NCI-H1048 (cell line): ENCODE data around the gene GABBR2.

Source experiments
- DNase-seq: peaks from one replicate; lab custom pipeline; 2025; lab: John Stamatoyannopoulos, UW

Gene GABBR2

GRCh38 chr9:98255578-98256296 lies 453.0 kb downstream of the GABBR2 start, which contains the start of gene TBC1D2:
TBC1D2 (minus strand) TSS chr9:98255649; CDS start chr9:98255541, 108 bp downstream.
- DNase-seq: peak; percentile 82

- DNase-seq: no peak
These were observed 453.6 kb downstream of the GABBR2 start for GRCh38 chr9:98255061-98255577.

- DNase-seq: no peak
These were observed 454.3 kb downstream of the GABBR2 start for GRCh38 chr9:98254228-98255060.

DNA sequence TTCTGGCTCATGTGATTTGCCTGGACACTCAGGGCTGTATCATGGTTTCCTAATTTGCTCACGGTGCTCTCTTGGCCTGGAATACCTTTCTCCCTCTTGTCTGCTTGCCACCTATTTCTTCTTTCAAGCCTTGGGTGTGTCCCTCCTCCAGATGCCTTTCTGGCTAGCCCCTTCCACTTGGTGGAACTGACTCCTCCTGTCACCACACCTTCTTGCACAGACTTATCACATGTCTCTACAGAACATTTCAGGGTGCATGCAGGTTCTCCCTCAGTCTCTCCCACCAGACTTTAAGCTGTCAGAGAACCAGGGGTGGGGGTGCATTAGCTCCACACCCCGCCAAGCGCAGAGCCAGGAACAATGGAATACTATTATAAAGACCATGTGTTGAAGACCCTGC lies 455.2 kb downstream of the GABBR2 start:
- DNase-seq: no peak

- DNase-seq: no peak
These were observed 457.2 kb downstream of the GABBR2 start for GRCh38 chr9:98251551-98251950.

DNA sequence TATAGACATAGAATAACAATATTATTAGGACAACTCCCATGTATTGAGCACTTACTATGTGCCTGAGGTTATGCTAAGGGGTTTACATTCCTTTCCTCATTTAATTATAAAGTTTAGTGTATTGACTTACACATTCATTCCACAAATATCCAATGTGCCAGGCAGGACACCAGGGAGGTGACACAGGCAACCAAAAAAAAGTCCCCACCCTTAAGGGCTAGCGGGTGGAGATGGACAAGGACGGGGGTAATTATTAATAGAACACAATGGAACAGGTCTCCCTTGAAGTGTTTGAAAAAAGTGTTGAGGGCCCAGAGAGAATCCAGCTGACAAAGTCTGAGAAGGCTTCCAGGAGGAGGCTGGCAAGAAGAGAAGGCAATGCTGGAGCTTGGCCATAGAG lies 459.0 kb downstream of the GABBR2 start:
- DNase-seq: no peak

GRCh38 chr9:98248737-98249474 lies 459.8 kb downstream of the GABBR2 start:
- DNase-seq: no peak

- no peak for DNase-seq
These were observed 460.7 kb downstream of the GABBR2 start for GRCh38 chr9:98247831-98248657.

GRCh38 chr9:98242426-98242825 lies 466.3 kb downstream of the GABBR2 start:
- no peak for DNase-seq

- DNase-seq: no peak
These were observed 467.1 kb downstream of the GABBR2 start for GRCh38 chr9:98241357-98242300.

- DNase-seq: no peak
These were observed 468.3 kb downstream of the GABBR2 start for GRCh38 chr9:98240475-98240874.
